Muscle of leg (tissue), 11 donors: Measurements from ENCODE around the gene STAT6. TPM values are rescaled to one million over a fixed set of nuclear protein-coding genes. Genes with fewer than 3 reads are reported as not detected.

Experiments used
- DNase-seq: peaks from one replicate; pipeline ENCODE4 v3.0.0; 2013
- H3K27ac ChIP-seq: one replicate; pipeline ENCODE4 v1.5.1; 2013; ENCODE audit warnings: mild to moderate bottlenecking, low read length, control low read depth
- H3K27me3 ChIP-seq: one replicate; pipeline ENCODE4 v1.6.1; 2013; ENCODE audit warnings: low read length; ENCODE audit not compliant: control insufficient read depth, insufficient read depth
- H3K36me3 ChIP-seq: one replicate; pipeline ENCODE4 v1.6.1; 2013; ENCODE audit warnings: low read length; ENCODE audit not compliant: control insufficient read depth, insufficient read depth
- H3K4me1 ChIP-seq: one replicate; pipeline ENCODE4 v1.6.1; 2013; ENCODE audit warnings: low read length; ENCODE audit not compliant: control insufficient read depth, insufficient read depth
- H3K4me3 ChIP-seq: one replicate; pipeline ENCODE4 v1.5.1; 2013; ENCODE audit warnings: low read length, control low read depth
- H3K9me3 ChIP-seq: replicated peaks from 2 replicates; pipeline ENCODE4 v1.6.1; 2013; ENCODE audit warnings: low read depth, low read length; ENCODE audit not compliant: control insufficient read depth
- WGBS: methylation state at CpG from one replicate; pipeline ENCODE4 v1.1.5; 2013; ENCODE audit warnings: missing lambda C conversion rate; ENCODE audit not compliant: insufficient coverage; 5-methylcytosine and 5-hydroxymethylcytosine counted together
- polyA plus RNA-seq, 8 donors: library from polyadenylated mRNA; unstranded; fragments of 120-200 nt; gene quantifications; one replicate each; pipeline versions ENCODE4 v1.2.1 to v1.2.3, GENCODE V29; 2013; ENCODE audit warnings: inconsistent platforms in 1 of 8, low replicate concordance in 1 of 8; ENCODE audit not compliant: insufficient read length in 8 of 8, insufficient read depth in 1 of 8
- total RNA-seq: library from RNA; stranded (reverse); fragments of 120-200 nt; gene quantifications from one replicate; pipeline ENCODE4 v1.2.4, GENCODE V29; 2013

The STAT6 gene
- total and polyA plus RNA-seq, 9 donors = 26.9 to 56.3 (median 36.4) TPM

DNA sequence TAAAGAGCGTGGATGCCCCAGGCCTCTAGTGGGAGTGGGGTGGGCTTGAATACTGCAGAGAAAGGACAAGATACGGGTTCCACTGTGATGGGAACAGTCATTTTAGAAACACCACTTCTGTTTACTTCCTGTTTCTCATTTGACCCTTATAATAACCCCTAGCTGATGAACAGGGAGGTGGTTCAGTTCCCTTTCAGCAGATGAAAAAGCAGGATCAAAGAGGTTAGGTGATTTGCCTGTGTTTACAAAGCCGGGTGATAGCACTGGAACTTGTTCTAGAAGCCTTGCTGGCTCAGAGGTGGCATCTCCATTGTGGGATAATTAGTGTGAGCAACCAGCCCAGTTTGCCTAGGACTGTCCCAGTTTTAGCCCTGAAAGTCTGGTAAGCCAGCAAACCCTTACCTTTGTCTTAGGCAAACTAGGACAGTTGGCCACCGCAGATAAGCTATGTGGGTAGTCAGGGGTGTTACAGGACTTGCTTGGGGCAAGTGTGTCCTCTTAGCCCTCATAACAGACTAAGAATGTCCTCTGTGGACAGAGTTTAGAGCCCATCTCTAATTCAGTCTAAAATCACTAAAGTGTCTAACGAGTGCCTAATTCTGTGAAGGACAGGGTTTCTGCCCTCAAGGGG lies 43.8 kb upstream of the STAT6 start:
- Histone ChIP-seq H3K27me3 (peaks cover 3% of the 10 kb centered on the region), H3K4me3 (no peak overlapping the region), H3K4me1 (peaks cover 45% of the 10 kb centered on the region), H3K36me3 (peaks cover 78% of the 10 kb centered on the region), H3K27ac (no peak overlapping the region), H3K9me3 (no peaks in the 10 kb centered on the region)
- DNase-seq = no peak
- WGBS = 93% methylated on average over 3 of the region's 5 CpGs

DNA sequence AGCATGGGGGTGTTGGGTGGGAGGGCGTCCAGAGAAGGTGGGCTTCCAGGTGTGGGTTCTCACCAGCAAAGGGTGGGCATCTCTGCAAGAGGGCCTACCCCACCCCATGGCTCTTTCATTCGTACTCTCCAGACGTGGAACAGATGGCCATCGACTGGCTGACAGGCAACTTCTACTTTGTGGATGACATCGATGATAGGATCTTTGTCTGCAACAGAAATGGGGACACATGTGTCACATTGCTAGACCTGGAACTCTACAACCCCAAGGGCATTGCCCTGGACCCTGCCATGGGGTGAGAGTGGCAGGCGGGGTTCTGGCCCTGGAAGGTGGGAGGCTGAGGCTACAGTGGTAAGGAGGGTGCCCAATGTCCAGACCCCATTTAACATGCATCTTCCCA lies 42.9 kb upstream of the STAT6 start:
- Histone ChIP-seq H3K4me3 (no peak overlapping the region), H3K36me3 (peaks cover 77% of the 10 kb centered on the region), H3K9me3 (no peaks in the 10 kb centered on the region), H3K27me3 (peaks cover 3% of the 10 kb centered on the region), H3K4me1 (peaks cover 51% of the 10 kb centered on the region), H3K27ac (no peak overlapping the region)
- no peak for DNase-seq
- WGBS = 100% methylated on average over 1 of the region's 6 CpGs

DNA sequence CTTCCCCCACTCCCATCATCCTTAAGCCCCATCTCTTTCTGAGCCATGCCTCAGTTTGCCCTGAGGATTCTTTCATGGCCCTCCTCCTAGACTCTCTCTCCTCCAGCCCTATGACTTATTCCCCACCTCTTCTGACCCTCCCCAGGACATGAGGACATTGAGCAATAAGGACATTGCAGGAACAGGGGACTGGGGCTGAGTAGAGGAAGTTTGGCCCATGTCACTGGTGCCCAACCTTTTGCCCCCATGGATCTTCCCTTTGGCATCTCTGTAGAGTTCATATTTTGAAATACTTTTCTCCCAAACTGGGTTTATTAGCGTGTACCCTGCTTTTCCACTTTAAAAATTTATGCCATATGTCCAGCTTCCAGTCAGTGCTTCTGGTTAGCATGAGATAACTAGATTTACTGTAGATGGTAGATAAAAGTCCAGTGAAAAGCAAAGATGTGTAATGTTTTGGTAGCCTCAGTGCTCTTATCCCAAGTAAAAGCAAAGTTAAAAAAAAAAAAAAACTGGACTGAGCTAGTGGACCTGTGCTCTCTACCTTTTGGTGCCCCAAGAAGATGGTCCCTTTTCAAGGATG lies 42.3 kb upstream of the STAT6 start:
- Histone ChIP-seq H3K27me3 (peaks cover 3% of the 10 kb centered on the region), H3K4me1 (peaks cover 51% of the 10 kb centered on the region), H3K9me3 (no peaks in the 10 kb centered on the region), H3K4me3 (no peak overlapping the region), H3K36me3 (peaks cover 73% of the 10 kb centered on the region), H3K27ac (no peak overlapping the region)
- DNase-seq = no peak
- WGBS = no CpG with 5 or more reads among the region's 1 CpG

DNA sequence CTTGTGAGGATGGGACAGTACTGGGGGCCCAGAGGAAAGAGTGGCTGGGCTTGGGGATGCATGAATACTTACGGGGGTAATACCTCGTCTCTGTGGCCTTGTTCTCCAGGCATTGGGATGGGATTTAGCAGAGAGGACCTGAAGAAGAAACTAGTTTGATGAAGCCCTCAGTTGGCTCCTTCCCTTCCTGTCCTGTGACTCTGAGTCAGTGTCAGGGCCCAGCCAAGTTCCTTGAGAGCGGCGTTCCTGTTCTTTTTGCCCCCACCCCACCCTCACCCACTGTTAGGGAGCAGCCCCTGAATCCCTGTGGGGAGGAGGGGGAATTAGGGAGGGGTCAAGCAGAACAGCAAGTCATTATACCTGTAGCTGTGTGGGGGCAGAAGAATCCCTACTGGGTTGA lies 41.5 kb upstream of the STAT6 start:
- H3K36me3 ChIP-seq = peaks cover 70% of the 10 kb centered on the region

DNA sequence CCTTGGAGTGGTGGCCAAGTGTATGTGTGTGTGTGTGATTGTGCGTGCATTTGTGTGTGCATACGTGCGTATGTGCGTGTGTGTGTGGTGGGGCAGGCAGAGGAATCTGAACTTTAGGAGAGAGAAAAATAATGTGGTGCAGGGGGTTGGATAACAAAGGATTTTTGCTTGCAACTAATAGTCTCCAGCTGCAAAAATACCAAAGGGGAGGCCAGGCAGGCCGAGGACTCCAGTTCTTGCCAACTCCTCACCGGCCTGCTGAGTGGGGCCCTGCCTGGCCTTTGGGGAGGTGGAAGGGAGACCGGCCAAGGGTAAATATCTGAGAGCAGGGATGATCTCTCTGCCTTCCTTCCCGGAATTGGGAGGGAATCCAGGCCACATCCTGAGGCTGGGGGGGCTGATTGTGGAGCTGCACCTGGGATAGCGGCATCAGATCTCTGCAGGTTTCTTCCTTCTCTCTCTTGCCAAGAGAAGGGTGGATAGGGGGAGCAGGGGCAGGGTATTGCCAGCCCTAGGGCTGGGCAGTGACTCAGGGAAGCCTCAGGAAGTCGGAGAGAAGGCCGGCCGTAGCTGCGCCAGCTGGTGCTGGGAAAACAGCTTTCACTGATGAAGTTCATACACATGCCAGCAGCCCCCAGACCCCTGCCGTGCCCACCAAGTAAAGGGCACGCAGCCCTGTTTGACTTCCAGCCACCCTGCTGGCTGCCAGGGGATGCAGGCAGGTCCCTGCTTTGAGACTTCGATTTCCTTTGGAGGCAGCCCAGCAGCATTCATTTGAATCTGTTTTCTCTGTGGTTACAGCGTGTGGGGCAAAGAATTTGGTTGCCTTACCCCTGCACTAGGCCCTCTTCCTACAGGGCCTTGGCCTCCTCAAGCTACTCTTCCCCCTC lies 40.8 kb upstream of the STAT6 start:
- Histone ChIP-seq H3K9me3 (no peaks in the 10 kb centered on the region), H3K36me3 (peaks cover 67% of the 10 kb centered on the region), H3K4me1 (peaks cover 59% of the 10 kb centered on the region), H3K27ac (peak overlapping the region; percentile 76), H3K27me3 (peaks cover 3% of the 10 kb centered on the region), H3K4me3 (no peak overlapping the region)
- DNase-seq = peak; percentile 92
- WGBS = 27% methylated on average over 7 of the region's 17 CpGs

More for the DNA sequence above, 41.5 kb upstream of the STAT6 start:
- peaks cover 53% of the 10 kb centered on the region for H3K4me1 ChIP-seq
- no peak overlapping the region for H3K4me3 ChIP-seq
- DNase-seq = peak; percentile 76
- WGBS = no CpG with 5 or more reads among the region's 4 CpGs
- peak overlapping the region; percentile 76 for H3K27ac ChIP-seq
- peaks cover 3% of the 10 kb centered on the region for H3K27me3 ChIP-seq
- no peaks in the 10 kb centered on the region for H3K9me3 ChIP-seq

DNA sequence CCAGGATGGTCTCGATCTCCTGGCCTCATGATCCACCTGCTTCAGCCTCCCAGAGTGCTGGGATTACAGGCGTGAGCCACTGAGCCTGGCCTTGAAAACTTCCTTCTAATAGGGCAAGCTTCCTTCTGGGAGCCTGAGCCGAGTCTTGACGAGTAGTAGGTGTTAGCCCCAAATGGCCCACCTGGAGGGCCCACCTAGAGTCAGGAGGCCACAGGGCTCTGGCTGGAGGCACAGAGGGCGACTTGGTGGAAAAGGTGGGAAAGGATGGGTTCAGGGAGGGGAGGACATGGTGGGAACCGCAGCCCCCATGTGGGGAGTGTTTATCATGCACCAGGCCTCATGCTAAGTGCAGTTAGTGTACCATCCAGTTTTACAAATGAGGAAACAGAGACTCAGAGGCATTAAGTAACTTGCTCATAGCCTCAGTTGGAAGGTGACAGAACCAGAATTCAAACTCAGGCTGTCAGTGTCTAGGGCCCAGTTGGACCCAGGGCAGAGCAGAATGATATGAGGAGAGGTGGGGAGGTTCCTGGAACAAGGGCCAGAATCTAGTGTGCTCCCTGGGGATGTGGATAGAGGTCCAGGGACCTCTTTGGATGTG lies 39.3 kb upstream of the STAT6 start:
- Histone ChIP-seq H3K4me1 (peaks cover 74% of the 10 kb centered on the region), H3K27me3 (no peaks in the 10 kb centered on the region), H3K27ac (peak overlapping the region; percentile 51), H3K4me3 (no peak overlapping the region), H3K36me3 (peaks cover 65% of the 10 kb centered on the region), H3K9me3 (no peaks in the 10 kb centered on the region)
- WGBS = 77% methylated on average over 6 of the region's 6 CpGs
- no peak for DNase-seq

DNA sequence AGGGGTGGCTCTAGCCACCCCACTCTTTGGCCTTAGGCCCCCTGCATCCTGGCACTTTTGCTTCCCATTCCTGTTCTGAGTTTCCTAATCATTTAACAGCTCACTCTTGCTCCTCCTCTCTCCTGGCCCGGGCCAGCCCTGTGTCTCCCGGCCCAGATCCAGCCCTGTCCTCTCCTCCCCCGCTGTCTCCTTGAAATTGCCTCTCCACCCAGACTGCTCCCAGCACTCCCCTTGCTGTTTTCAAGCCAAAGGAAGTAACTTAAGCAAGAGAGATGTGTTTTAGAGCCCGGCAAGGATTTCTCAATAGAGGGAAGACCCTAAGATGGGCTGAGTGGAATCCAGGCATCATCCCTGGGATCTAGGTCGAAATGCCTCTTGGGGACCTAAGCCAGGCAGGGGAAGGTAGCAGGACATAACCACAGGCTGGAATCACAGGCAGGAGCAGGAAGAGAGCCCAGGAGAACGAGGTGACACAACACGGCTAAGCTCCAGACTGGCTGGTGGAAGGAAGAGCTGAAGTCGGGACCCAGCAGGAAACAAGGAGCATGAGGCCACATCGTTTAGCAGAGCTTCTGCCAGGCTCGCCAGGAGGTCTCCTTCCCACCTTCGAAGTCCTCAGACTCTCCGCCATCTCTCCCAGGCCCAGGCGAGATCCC lies 38.2 kb upstream of the STAT6 start:
- 16% methylated on average over 7 of the region's 13 CpGs for WGBS
- Histone ChIP-seq H3K9me3 (no peaks in the 10 kb centered on the region), H3K4me3 (no peak overlapping the region), H3K27ac (peak overlapping the region; percentile 86), H3K27me3 (no peaks in the 10 kb centered on the region), H3K4me1 (peaks cover 76% of the 10 kb centered on the region), H3K36me3 (peaks cover 65% of the 10 kb centered on the region)
- DNase-seq = peak; percentile 95

DNA sequence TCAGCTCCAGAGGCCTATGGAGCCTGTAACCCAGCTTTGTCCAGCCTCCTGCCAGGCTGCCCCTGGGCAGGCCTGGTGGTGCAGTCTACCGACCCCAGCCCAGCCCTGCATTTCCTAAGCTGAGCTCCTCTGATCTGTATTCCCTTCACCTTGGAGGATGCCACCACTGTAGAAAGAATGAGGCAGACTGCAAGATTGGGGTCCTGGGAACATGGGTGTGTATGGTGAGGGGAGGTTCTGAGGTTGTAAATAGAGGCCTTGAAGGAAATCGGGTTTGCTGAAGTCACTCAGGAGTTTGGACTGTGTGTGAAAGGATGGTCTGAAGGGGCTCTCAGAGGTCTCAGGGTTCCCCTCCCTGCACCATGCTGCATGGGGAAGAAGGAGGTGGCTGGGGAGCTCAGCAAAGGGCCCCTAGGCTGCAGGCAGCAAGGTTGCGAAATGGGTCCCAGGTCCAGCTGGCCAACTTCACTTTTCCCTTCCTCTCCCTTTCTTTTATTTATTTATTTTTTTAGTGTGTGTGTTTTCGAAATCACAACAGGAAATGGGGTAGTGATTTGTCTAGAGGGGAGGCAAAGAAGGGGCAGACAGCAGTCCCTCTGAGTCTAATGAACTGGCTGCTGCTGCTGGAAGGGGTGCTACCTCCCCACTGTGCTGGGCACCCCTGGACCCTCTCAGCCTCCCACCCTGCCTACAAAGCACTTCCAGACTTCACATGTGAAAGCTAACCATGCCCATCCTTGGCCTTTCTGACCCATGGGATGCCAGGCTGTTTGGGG lies 37.5 kb upstream of the STAT6 start:
- peaks cover 76% of the 10 kb centered on the region for H3K4me1 ChIP-seq
- no peaks in the 10 kb centered on the region for H3K9me3 ChIP-seq
- DNase-seq = peak; percentile 85
- 43% methylated on average over 1 of the region's 4 CpGs for WGBS
- H3K27me3 ChIP-seq = no peaks in the 10 kb centered on the region
- H3K36me3 ChIP-seq = peaks cover 62% of the 10 kb centered on the region
- no peak overlapping the region for H3K4me3 ChIP-seq
- H3K27ac ChIP-seq = peak overlapping the region; percentile 86
